ENCODE measurements around the gene OR6K6. TPM values are rescaled to one million over a fixed set of nuclear protein-coding genes. Genes with fewer than 3 reads are reported as not detected.

Gene OR6K6
- not detected in 2 replicates for total RNA-seq
- long read RNA-seq, result 0 reads

- no peak for DNase-seq (ENCODE audit: low read depth, low spot score)
- no peak within 1 kb of the TSS for H3K4me3 Mint-ChIP-seq
- peaks cover 4% of the 10 kb centered on the region for H3K9me3 Mint-ChIP-seq
- H3K4me1 Mint-ChIP-seq, result no peaks in the 10 kb centered on the region
- no peaks in the 10 kb centered on the region for H3K36me3 Mint-ChIP-seq (ENCODE audit: low read depth)
- peaks cover 8% of the 10 kb centered on the region for H3K27me3 Mint-ChIP-seq (ENCODE audit: low read depth)
- TF ChIP-seq CTCF (conservative IDR thresholded peaks at IDR 0.05), result no peak
- no peak within 1 kb of the TSS for H3K27ac Mint-ChIP-seq (ENCODE audit: unreplicated experiment)
These were observed at the start of gene OR6K6 for GRCh38 chr1:158754420-158754819. Gene OR6K6 (plus strand): TSS chr1:158754720. CDS start chr1:158754888, 168 bp downstream.

- no peak overlapping the region for H3K4me3 Mint-ChIP-seq
- DNase-seq (ENCODE audit: low read depth, low spot score), result no peak
- H3K27ac Mint-ChIP-seq (ENCODE audit: unreplicated experiment), result no peak overlapping the region
- H3K27me3 Mint-ChIP-seq (ENCODE audit: low read depth), result peaks cover 14% of the 10 kb centered on the region
- no peaks in the 10 kb centered on the region for H3K4me1 Mint-ChIP-seq
- no peaks in the 10 kb centered on the region for H3K9me3 Mint-ChIP-seq
- H3K36me3 Mint-ChIP-seq (ENCODE audit: low read depth), result no peaks in the 10 kb centered on the region
- no peak for TF ChIP-seq CTCF (conservative IDR thresholded peaks at IDR 0.05)
These were observed 48.4 kb upstream of the OR6K6 start for GRCh38 chr1:158706096-158706495.

GRCh38 chr1:158711098-158711497 lies 43.4 kb upstream of the OR6K6 start:
- H3K4me3 Mint-ChIP-seq, result no peak overlapping the region
- no peak overlapping the region for H3K27ac Mint-ChIP-seq (ENCODE audit: unreplicated experiment)

GRCh38 chr1:158714754-158715153 lies 39.8 kb upstream of the OR6K6 start:
- H3K9me3 Mint-ChIP-seq, result peaks cover 2% of the 10 kb centered on the region
- no peak for DNase-seq (ENCODE audit: low read depth, low spot score)
- no peak for TF ChIP-seq CTCF (conservative IDR thresholded peaks at IDR 0.05)
- no peak overlapping the region for H3K27ac Mint-ChIP-seq (ENCODE audit: unreplicated experiment)
- H3K36me3 Mint-ChIP-seq (ENCODE audit: low read depth), result no peaks in the 10 kb centered on the region
- H3K4me3 Mint-ChIP-seq, result no peak overlapping the region
- peaks cover 66% of the 10 kb centered on the region for H3K27me3 Mint-ChIP-seq (ENCODE audit: low read depth)
- H3K4me1 Mint-ChIP-seq, result no peaks in the 10 kb centered on the region

More at GRCh38 chr1:158711098-158711497, 43.4 kb upstream of the OR6K6 start:
- Mint-ChIP-seq H3K9me3 (no peaks in the 10 kb centered on the region), H3K4me1 (no peaks in the 10 kb centered on the region), H3K36me3 (ENCODE audit: low read depth) (no peaks in the 10 kb centered on the region), H3K27me3 (ENCODE audit: low read depth) (peaks cover 50% of the 10 kb centered on the region)
- TF ChIP-seq CTCF (conservative IDR thresholded peaks at IDR 0.05), result no peak
- no peak for DNase-seq (ENCODE audit: low read depth, low spot score)

- no peak overlapping the region for H3K27ac Mint-ChIP-seq (ENCODE audit: unreplicated experiment)
- no peak for DNase-seq (ENCODE audit: low read depth, low spot score)
- peaks cover 2% of the 10 kb centered on the region for H3K9me3 Mint-ChIP-seq
- no peaks in the 10 kb centered on the region for H3K4me1 Mint-ChIP-seq
- no peaks in the 10 kb centered on the region for H3K36me3 Mint-ChIP-seq (ENCODE audit: low read depth)
- no peak overlapping the region for H3K4me3 Mint-ChIP-seq
- H3K27me3 Mint-ChIP-seq (ENCODE audit: low read depth), result peaks cover 73% of the 10 kb centered on the region
- no peak for TF ChIP-seq CTCF (conservative IDR thresholded peaks at IDR 0.05)
These were observed 38.2 kb upstream of the OR6K6 start for GRCh38 chr1:158716335-158716734.

- no peak overlapping the region for H3K27ac Mint-ChIP-seq (ENCODE audit: unreplicated experiment)
- TF ChIP-seq CTCF (conservative IDR thresholded peaks at IDR 0.05), result no peak
- H3K4me3 Mint-ChIP-seq, result no peak overlapping the region
- H3K4me1 Mint-ChIP-seq, result no peaks in the 10 kb centered on the region
- peaks cover 67% of the 10 kb centered on the region for H3K27me3 Mint-ChIP-seq (ENCODE audit: low read depth)
- peaks cover 2% of the 10 kb centered on the region for H3K9me3 Mint-ChIP-seq
- no peak for DNase-seq (ENCODE audit: low read depth, low spot score)
- no peaks in the 10 kb centered on the region for H3K36me3 Mint-ChIP-seq (ENCODE audit: low read depth)
These were observed 37.2 kb upstream of the OR6K6 start for GRCh38 chr1:158717344-158717743.

All from neural crest cell (in vitro differentiated cells).